Tibial nerve (tissue), 3 donors: ENCODE measurements around the gene IRF4.

Experiments
- POLR2A ChIP-seq, 2 donors: fragments of 450-650 bp; IDR thresholded peaks; one replicate each; pipeline ENCODE4 v1.6.1; 2017; ENCODE audit warnings: antibody characterized with exemption in 2 of 2, mild to moderate bottlenecking in 2 of 2, moderate library complexity in 2 of 2
- TF ChIP-seq, protein P1 (sequence below), 5 experiments: fragments of 200-600 bp in 3 of 5; fragments of 450-650 bp in 2 of 5; sonication (generic) in 3 of 5; IDR thresholded peaks; one replicate each; pipeline ENCODE4 v1.5.1; 2016 to 2019; ENCODE audit warnings: antibody characterized with exemption in 5 of 5, mild to moderate bottlenecking in 3 of 5, moderate library complexity in 2 of 5

DNA sequence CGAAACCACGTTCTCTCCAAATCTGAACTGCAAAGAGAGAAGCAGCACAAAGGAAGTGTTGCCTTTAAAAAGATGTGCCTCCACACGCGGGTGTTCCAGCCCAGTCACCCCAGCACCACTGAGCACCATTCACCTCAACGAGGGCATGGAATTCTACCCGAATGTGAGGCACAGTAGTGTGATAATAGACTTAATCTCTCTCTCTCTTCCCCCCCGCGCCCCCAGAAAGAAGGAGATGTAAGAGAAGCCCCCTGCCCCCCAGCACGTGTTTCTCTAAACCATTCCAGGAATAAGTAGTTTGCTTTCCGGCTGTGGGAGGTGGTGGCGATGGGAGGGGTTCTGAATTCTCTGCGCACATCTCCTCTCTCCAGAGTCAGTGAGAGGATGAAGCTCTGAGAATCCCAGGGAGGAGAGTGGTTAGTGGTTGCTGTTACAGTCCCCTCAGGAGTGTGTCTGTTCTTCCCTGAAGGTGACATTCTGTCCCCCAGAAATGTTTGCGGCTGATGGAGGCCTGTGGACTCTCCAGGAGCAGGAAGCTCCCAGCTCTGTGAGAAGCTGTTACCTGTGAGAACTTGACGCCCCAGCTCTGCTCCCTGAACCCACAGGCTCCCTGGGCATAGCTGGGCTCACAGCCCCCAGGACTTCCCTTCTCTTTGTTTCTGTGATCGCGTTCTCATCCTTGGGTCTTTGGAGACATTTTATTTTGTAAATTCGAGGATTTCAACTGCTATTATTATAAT lies 23.5 kb upstream of the IRF4 start:
- no peak for TF ChIP-seq POLR2A (IDR thresholded peaks at IDR 0.05)
- TF ChIP-seq, protein P1, sequence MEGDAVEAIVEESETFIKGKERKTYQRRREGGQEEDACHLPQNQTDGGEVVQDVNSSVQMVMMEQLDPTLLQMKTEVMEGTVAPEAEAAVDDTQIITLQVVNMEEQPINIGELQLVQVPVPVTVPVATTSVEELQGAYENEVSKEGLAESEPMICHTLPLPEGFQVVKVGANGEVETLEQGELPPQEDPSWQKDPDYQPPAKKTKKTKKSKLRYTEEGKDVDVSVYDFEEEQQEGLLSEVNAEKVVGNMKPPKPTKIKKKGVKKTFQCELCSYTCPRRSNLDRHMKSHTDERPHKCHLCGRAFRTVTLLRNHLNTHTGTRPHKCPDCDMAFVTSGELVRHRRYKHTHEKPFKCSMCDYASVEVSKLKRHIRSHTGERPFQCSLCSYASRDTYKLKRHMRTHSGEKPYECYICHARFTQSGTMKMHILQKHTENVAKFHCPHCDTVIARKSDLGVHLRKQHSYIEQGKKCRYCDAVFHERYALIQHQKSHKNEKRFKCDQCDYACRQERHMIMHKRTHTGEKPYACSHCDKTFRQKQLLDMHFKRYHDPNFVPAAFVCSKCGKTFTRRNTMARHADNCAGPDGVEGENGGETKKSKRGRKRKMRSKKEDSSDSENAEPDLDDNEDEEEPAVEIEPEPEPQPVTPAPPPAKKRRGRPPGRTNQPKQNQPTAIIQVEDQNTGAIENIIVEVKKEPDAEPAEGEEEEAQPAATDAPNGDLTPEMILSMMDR (IDR thresholded peaks at IDR 0.05), result no peak
